Breast epithelium (tissue), 3 donors: ENCODE results near the gene OSBPL6.

Source experiments
- CTCF ChIP-seq, 3 donors: fragments of 450-650 bp; IDR thresholded peaks; one replicate each; pipeline ENCODE4 v1.5.1; 2016 to 2017; ENCODE audit warnings: antibody characterized with exemption in 3 of 3, mild to moderate bottlenecking in 3 of 3, moderate library complexity in 3 of 3
- POLR2A ChIP-seq: fragments of 450-650 bp; IDR thresholded peaks from one replicate; pipeline ENCODE4 v1.6.1; 2016; ENCODE audit warnings: antibody characterized with exemption, mild to moderate bottlenecking, moderate library complexity

DNA sequence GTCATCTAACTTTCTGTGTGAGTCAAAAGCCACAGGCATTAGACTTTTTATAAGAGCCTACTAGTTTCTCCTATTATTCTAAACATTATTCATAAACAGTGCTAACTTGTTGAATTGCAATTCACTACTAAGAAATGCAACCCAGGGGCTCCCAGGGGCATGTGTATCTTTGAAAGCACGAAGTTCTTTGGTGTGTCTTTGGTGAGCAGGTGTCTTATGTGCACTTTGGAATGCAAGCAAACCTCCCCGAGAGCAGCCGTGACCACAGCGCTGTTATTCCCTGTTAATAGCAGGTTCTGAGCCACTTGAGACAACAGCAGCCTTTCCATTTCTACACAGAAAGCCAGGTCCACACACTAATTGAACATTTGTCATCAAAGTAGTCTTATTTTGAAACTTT is 133.2 kb downstream of the OSBPL6 start:
- TF ChIP-seq CTCF (IDR thresholded peaks at IDR 0.05) (no peak), POLR2A (no peak)
